Esophagus muscularis mucosa (tissue), 4 donors: ENCODE results near the gene CORO6. TPM values are rescaled to one million over a fixed set of nuclear protein-coding genes. Genes with fewer than 3 reads are reported as not detected.

Source experiments
- DNase-seq: peaks from one replicate; pipeline ENCODE4 v3.0.0-alpha.2; 2017; ENCODE audit errors: extremely low spot score
- H3K27ac ChIP-seq, 4 donors: fragments of 200-600 bp; sonication (generic); replicated peaks in 1 of 4; 1 replicate in 3 of 4; 2 replicates in 1 of 4; pipeline ENCODE4 v1.5.1; 2016 to 2019; ENCODE audit warnings: mild to moderate bottlenecking in 1 of 4
- H3K27me3 ChIP-seq, 4 donors: fragments of 200-600 bp; sonication (generic); one replicate each; pipeline versions ENCODE4 v1.5.1 to v1.6.0; 2016 to 2019
- H3K36me3 ChIP-seq, 4 donors: fragments of 200-600 bp; sonication (generic); one replicate each; pipeline ENCODE4 v1.5.1; 2016 to 2019
- H3K4me1 ChIP-seq, 4 donors: fragments of 200-600 bp; sonication (generic); one replicate each; pipeline ENCODE4 v1.5.1; 2016 to 2019
- H3K4me3 ChIP-seq, 4 donors: fragments of 200-600 bp; sonication (generic); 1 replicate in 2 of 4; 2 replicates in 2 of 4; pipeline ENCODE4 v1.5.1; 2016 to 2019; ENCODE audit warnings: mild to moderate bottlenecking in 4 of 4, moderate library complexity in 1 of 4
- H3K9me3 ChIP-seq, 4 donors: fragments of 200-600 bp; sonication (generic); 1 replicate in 3 of 4; 2 replicates in 1 of 4; pipeline ENCODE4 v1.5.1; 2016 to 2019
- EP300 ChIP-seq: sonication (generic); formaldehyde crosslinking; IDR thresholded peaks from one replicate; pipeline ENCODE4 v1.6.1; 2017; ENCODE audit warnings: antibody characterized with exemption
- POLR2A ChIP-seq: fragments of 450-650 bp; IDR thresholded peaks from one replicate; pipeline ENCODE4 v1.6.1; 2017; ENCODE audit warnings: antibody characterized with exemption, moderate library complexity, mild to moderate bottlenecking, low read depth
- POLR2AphosphoS5 ChIP-seq, 2 donors: sonication (generic); formaldehyde crosslinking; IDR thresholded peaks; one replicate each; pipeline ENCODE4 v1.6.1; 2017; ENCODE audit warnings: antibody characterized with exemption in 2 of 2
- WGBS: methylation state at CpG from one replicate; pipeline ENCODE4 v1.1.5; 2018; 5-methylcytosine and 5-hydroxymethylcytosine counted together
- intact Hi-C: fragments of 100-400 bp; cut with DNase I; formaldehyde crosslinking; loops from one replicate; pipeline ENCODE4 v1.15.1; 2023
- total RNA-seq, 4 donors: library from RNA; depleted of rRNA; stranded (reverse); fragments of >200 nt; gene quantifications; one replicate each; pipeline versions ENCODE4 v1.1.0 to v1.2.1, GENCODE V29; 2016
- TF ChIP-seq, protein P1 (sequence below), 3 experiments: fragments of 200-600 bp in 2 of 3; fragments of 450-650 bp in 1 of 3; sonication (generic) in 2 of 3; IDR thresholded peaks; one replicate each; pipeline ENCODE4 v1.5.1; 2017 to 2019; ENCODE audit warnings: antibody characterized with exemption in 3 of 3, mild to moderate bottlenecking in 2 of 3, moderate library complexity in 1 of 3

Gene CORO6
- total RNA-seq, 4 donors from 2014 or later = 43.7 to 67.7 (median 46.9) TPM

DNA sequence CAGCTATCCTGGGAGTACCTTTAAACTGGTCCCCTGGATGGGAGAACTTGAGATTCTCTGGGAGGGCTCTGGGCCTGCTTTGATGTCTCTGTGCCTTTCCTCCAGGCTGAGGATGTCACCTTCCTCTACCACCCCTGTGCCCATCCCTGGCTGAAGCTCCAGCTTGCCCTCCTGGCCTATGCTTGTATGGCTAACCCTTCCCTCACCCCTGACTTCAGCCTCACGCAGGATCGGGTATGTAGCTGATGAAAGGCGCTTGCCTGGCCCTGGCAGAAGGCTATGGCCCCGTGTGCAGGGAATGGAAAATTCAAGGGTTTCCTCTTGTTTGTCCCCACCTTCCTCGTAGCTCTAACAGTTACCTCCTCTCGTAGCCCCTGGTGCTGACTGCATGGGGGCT lies 51.2 kb downstream of the CORO6 start:
- Histone ChIP-seq H3K27ac (peak overlapping the region in 1 of 4 donors; percentile 57), H3K4me3 (no peak overlapping the region), H3K27me3 (no peaks in the 10 kb centered on the region), H3K9me3 (no peaks in the 10 kb centered on the region), H3K36me3 (peaks cover 26 to 48% (median 30%) of the 10 kb centered on the region in 4 donors), H3K4me1 (peaks cover 27 to 60% (median 49%) of the 10 kb centered on the region in 4 donors)
- 93% methylated on average over 6 of the region's 6 CpGs for WGBS
- no peak for DNase-seq
- intact Hi-C loops = no loop called here
- TF ChIP-seq POLR2A (no peak), EP300 (no peak), POLR2AphosphoS5 (IDR thresholded peaks at IDR 0.05) (no peak)
- TF ChIP-seq, protein P1, sequence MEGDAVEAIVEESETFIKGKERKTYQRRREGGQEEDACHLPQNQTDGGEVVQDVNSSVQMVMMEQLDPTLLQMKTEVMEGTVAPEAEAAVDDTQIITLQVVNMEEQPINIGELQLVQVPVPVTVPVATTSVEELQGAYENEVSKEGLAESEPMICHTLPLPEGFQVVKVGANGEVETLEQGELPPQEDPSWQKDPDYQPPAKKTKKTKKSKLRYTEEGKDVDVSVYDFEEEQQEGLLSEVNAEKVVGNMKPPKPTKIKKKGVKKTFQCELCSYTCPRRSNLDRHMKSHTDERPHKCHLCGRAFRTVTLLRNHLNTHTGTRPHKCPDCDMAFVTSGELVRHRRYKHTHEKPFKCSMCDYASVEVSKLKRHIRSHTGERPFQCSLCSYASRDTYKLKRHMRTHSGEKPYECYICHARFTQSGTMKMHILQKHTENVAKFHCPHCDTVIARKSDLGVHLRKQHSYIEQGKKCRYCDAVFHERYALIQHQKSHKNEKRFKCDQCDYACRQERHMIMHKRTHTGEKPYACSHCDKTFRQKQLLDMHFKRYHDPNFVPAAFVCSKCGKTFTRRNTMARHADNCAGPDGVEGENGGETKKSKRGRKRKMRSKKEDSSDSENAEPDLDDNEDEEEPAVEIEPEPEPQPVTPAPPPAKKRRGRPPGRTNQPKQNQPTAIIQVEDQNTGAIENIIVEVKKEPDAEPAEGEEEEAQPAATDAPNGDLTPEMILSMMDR (IDR thresholded peaks at IDR 0.05) = no peak

DNA sequence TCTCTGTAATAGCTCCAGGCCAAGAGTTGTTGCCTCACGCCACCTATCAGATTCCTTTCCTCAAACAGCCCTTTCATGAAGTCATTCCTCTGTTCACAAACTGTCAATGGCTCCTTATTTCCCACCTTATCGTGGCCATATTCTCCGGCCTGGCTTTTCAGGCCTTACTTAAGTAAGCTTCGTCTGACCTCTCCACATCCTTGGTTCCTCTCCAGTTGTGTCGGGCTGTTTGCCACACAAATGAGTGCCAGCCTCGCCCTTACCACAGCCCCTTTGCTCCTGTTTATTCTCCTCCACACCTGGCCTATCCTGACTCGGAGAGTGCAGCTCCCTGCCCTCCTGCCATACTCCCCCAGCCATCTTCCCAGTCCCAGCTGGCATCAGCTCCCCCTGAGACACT lies 52.2 kb downstream of the CORO6 start:
- no peak for DNase-seq
- H3K4me3 ChIP-seq = no peak overlapping the region
- H3K4me1 ChIP-seq = peaks cover 36 to 70% (median 59%) of the 10 kb centered on the region in 4 donors
- no peaks in the 10 kb centered on the region for H3K27me3 ChIP-seq
- H3K27ac ChIP-seq = no peak overlapping the region
- WGBS = 86% methylated on average over 7 of the region's 7 CpGs
- intact Hi-C loops = no loop called here
- peaks cover 16 to 39% (median 21%) of the 10 kb centered on the region in 4 donors for H3K36me3 ChIP-seq
- no peaks in the 10 kb centered on the region for H3K9me3 ChIP-seq
- no peak for TF ChIP-seq EP300
- TF ChIP-seq, protein P1 (IDR thresholded peaks at IDR 0.05) = no peak
- no peak for TF ChIP-seq POLR2AphosphoS5 (IDR thresholded peaks at IDR 0.05)
- no peak for TF ChIP-seq POLR2A

DNA sequence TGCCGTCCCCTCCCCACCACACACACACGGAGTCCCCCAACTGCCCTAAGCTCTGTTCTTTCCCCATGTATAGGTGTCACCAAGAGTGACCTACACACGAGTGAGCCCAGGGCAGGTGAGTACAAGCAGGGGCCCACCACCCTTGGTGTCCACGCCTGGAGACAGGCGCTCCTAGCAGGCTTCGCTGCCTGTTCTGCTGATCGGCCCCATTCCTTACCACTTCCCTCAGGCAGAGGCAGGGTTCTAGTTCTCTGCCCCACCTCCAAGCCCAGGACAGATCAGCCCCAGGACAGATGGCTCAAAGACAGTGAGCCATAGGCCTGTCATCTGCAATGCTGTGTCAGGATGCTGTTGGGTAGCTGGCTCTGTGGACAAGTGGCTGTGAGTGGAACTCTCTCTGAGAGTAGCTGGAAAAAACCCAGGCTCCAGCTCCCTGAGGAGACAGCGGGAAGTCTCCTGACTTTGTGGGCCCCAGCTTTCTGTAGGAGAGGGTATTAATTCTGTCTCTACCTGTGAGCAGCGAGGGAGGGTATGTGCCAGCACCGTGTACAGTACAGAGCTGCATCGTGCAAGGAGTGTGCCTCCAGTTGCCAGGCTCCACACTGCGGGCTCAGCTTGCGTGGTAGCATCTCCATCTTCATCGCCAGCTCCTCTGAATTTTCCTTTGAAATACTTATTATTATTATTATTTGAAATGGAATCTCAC lies 53.3 kb downstream of the CORO6 start:
- H3K9me3 ChIP-seq = no peaks in the 10 kb centered on the region
- H3K27me3 ChIP-seq = no peaks in the 10 kb centered on the region
- WGBS = 66% methylated on average over 13 of the region's 14 CpGs
- TF ChIP-seq, protein P1 (IDR thresholded peaks at IDR 0.05) = no peak
- TF ChIP-seq EP300 = no peak
- peaks cover 5 to 27% (median 9%) of the 10 kb centered on the region in 4 donors for H3K36me3 ChIP-seq
- peak overlapping the region; percentile 68 to 78 (median 71) for H3K4me3 ChIP-seq
- intact Hi-C loops = no loop called here
- H3K4me1 ChIP-seq = peaks cover 37 to 81% (median 67%) of the 10 kb centered on the region in 4 donors
- peak overlapping the region; percentile 85 to 91 (median 89) for H3K27ac ChIP-seq
- no peak for DNase-seq

DNA sequence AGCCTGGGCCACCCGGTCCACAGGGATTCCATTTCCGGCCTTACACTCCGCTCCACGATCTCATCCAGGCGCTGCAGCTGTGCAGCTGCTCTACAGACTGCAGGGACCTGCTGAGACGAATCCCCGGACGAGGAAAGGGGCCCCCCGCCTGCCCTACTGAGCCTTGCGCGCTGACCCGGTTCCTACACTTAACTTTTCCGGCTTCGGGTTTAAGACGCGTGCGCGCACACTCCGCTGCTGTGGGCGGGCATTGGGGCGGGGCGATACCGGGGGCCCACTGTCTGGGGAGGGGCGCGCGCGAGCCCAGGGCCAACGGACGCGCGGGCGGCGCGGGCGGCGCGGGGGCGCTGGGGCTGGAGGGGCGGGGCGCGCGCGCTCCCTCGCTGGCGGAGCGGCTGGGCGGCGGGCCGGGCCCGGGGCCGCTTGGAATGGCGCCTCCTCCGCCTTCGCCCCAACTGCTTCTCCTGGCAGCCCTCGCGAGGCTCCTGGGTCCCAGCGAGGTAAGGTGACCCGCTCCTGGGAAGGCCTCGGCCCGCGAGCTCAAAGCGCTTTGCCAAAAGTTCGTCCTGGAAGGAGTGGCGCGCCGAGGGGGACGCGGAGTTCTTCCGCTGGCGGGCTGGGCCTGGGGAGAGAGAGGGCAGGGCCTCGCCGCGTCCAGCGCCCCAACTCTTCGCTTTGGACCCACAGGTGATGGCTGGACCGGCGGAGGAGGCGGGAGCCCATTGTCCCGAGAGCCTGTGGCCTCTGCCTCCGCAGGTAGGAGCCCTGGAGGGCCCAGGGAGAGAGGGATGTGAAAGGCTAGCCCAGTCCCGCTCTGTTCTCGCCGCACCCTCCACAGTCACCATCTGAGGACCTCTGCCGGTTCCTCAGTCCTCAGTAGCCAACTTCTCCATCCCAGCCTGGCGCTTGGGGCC lies 54.1 kb downstream of the CORO6 start, which contains the start of gene TP53I13:
TP53I13 (plus strand) TSS at position 371 of the 914 bp plus-strand sequence; CDS start at position 429, 58 bp downstream.
- H3K4me1 ChIP-seq = peaks cover 37 to 82% (median 70%) of the 10 kb centered on the region in 4 donors
- intact Hi-C loops = no loop called here
- DNase-seq = peak; percentile 96
- WGBS = 4% methylated on average over 10 of the region's 85 CpGs
- H3K36me3 ChIP-seq = peaks cover 0 to 19% (median 2%) of the 10 kb centered on the region in 4 donors
- H3K27me3 ChIP-seq = no peaks in the 10 kb centered on the region
- no peaks in the 10 kb centered on the region for H3K9me3 ChIP-seq
- TF ChIP-seq EP300 (no peak), POLR2A (no peak), POLR2AphosphoS5 (IDR thresholded peaks at IDR 0.05) (peak; percentile 56 to 79)
- TF ChIP-seq, protein P1 (IDR thresholded peaks at IDR 0.05) = no peak
- peak within 1 kb of the TSS; percentile 85 to 91 (median 89) for H3K27ac ChIP-seq
- peak within 1 kb of the TSS; percentile 68 to 78 (median 71) for H3K4me3 ChIP-seq
